Measurements from ENCODE around the gene NRN1L. TPM values are rescaled to one million over a fixed set of nuclear protein-coding genes. Genes with fewer than 3 reads are reported as not detected.

Gene NRN1L
- total RNA-seq: 1.0 TPM in 1 of 2 replicates, not detected in the other

GRCh38 chr16:67884684-67885083 lies at the start of gene NRN1L:
Gene NRN1L, plus strand, starts transcription at chr16:67884885. Its CDS starts 19 bp downstream, at chr16:67884904.

GRCh38 chr16:67841816-67842508 lies 42.7 kb upstream of the NRN1L start, which contains the start of gene THAP11:
Gene THAP11, plus strand, starts transcription at chr16:67842320. Its CDS starts 235 bp downstream, at chr16:67842555.

DNA sequence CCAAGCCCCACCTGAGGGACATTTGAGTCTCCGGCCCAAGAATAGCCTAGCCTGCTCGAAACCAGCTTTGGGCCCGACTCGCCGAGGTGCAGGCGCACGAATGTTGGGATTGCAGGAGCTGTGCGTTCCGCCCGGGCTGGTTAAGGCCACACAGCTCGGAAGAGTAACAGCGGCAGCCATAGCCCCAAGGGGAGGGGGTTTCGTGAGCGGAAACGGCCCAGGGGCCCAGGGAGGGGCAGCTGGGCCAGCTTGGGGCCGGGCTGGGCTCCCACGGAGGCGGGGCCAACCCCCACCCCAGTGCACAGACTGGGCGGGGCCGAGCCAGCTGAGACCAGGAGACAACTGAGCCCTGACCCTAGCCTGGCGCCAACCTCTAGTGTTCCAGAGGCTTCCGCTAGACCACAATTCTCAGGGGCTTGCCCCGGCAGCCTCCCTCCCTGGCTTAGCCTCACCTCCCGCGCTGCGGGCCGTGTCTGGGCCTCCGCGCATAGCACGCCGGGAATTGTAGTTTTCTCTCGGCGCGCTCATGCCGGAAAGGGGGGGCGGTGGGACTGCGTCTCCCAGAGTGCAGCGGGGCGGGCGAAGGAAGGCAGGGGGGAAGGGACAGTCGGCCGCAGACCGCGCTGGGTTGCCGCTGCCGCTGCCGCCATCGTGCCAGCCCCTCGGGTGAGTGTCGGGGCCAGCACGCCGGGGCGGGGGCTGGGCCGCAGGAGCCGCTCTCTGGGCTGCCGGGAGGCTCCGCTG lies 38.2 kb upstream of the NRN1L start, which contains the start of gene NUTF2:
Gene NUTF2 (plus strand): TSS at position 614 of the 744 bp plus-strand sequence. CDS start 18,198 bp downstream, outside the sequence.

GRCh38 chr16:67847064-67847861 lies 37.4 kb upstream of the NRN1L start, which contains the start of gene CENPT:
Gene CENPT, minus strand, starts transcription at chr16:67847693. Its CDS starts 13,834 bp downstream, at chr16:67833859.

DNA sequence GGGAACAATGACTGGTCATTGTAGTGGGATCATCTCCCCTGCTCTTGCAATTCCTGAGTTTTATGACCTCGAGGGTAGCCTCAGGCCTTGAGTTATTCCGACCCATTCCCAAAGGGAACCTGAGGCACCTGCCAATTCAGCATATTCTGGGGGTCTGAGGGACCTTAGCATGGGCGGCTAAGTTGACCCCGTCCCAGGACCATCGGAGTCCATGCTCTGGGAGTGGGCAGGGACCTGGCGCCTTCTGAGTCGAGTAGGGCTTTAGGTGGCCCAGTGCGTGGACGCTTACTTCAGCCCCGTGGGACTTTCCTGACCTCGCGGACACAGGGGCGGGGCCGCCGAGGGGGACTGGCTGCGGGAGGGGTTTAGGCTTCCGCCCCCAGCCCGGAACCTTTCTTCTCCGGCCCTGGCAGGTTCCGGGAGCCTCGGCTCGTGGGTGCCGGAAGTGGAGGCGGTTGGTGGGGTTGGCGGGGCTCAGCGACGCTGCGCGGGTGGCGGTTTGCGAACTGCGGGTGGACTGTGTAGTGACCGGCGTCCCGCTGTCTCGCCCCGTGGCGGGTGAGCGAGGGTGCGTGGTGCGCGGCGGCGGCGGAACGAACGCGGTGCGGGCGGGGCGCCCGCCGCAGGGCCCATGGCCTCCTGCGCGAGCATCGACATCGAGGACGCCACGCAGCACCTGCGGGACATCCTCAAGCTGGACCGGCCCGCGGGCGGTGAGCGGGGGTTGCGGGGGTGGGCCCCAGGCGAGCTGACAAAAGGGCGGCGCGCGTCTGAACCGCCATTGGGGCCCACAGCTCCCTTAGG lies 11.9 kb upstream of the NRN1L start, which contains the start of gene EDC4:
Gene EDC4 (plus strand): TSS at position 422 of the 804 bp plus-strand sequence. CDS start 210 bp downstream, at position 632.

DNA sequence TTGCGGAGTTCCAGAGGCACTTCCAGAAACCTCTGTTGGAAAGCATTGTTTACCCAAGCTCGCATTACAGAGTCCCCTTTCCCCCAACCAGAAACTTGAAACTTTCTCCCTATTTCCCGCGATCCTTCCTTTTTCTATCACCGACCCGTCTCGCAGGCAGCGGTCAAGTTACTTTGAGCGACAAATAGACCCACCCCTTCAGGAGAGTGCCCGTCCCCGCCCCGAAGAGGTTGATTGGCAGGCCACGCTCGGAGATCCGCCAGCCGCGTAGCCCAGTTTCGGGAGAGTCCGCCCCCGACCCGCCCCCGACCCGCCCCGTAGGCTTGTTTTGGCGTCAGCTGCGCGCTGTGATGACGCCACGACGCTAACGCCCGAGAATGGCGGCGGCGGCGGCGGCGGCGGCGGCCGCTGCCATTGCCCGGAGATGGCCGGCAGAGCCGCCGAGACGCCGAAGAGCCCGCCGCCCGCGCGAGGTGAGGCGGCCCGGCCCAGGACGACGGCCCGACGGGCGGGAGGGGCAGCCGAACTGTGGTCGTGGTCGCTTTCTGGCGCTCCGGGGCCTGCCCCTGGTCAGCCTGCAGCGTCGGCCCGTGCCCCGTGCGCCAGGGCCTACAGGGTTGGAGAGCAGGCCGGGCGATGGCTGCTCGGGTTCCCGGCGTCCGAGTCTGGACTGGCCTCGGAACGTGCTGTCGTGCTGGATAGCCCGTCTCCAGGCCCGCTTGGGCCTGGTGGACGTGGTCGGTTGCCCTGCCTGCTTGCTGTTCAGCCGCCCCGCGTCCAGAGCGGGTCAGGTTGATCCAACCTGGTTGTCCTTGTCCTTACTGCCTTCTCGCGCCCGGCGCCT lies 8.4 kb downstream of the NRN1L start, which contains the start of gene PSKH1:
Gene PSKH1 (plus strand): TSS at position 356 of the 844 bp plus-strand sequence. CDS start 15,496 bp downstream, outside the sequence.

DNA sequence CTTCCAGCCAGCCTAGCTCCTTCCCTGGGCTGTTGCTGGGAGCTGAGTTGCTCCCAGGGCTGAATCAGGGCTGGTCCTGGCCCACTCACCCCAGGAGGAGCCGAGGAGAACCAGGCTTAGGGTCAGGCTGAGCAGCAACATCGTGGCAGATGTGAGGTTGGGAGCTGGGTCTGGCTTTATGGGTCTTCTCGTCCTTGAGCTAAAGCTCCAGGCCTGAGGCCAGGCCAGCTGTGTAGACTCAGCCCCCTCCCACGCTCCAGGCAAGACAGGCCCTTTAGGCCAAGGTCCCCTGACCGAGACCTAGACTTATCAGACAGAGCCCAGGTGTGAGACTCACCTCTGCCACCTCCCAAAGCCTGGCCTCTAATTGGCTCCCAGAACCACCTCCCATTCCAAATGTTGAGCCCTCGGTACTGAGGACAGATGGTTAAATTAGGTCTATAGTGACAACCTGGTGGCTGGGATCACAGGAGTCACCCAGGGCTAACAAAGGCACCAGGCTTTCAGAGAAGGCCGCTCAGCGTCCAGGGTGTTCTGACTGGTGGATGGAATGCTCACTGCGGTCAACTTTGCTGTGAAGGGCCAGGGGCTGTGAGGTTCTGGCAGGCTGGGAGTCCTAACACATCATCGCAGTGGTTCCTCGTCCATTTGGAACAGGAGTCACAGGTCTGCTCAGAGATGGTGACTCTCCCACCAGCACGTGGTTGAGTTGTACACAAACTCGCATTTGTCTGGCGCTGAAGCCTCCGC lies 47.2 kb downstream of the NRN1L start, which contains the start of gene CTRL:
Gene CTRL (minus strand): TSS at position 151 of the 750 bp plus-strand sequence. CDS start 10 bp downstream, at position 141.

Small RNAs within 50 kb of the gene (small RNA-seq; reads per million reads assigned to genes)
- gene AC040162.2 (ENCODE audit: low replicate concordance): not detected
- gene NRN1L (ENCODE audit: low replicate concordance): not detected

Other genes starting within 250 kb of the NRN1L start
- gene CARMIL2, start 239.7 kb upstream of the NRN1L start, total RNA-seq: 0.43 and 0.44 TPM in 2 replicates
- gene ACD, start 224.6 kb upstream of the NRN1L start, total RNA-seq: 17.3 and 39.8 TPM in 2 replicates
- 1.3 and 1.5 TPM in 2 replicates for gene PARD6A, start 223.9 kb upstream of the NRN1L start, total RNA-seq
- gene ENKD1, start 218.1 kb upstream of the NRN1L start, total RNA-seq: 14.7 and 17.6 TPM in 2 replicates
- gene C16orf86, start 218.1 kb upstream of the NRN1L start, total RNA-seq: 2.3 and 3.5 TPM in 2 replicates
- 12.0 and 22.6 TPM in 2 replicates for gene GFOD2, start 165.6 kb upstream of the NRN1L start, total RNA-seq
- gene RANBP10, start 78.3 kb upstream of the NRN1L start, total RNA-seq: 6.4 and 7.7 TPM in 2 replicates
- 0.88 and 1.0 TPM in 2 replicates for gene TSNAXIP1, start 78.0 kb upstream of the NRN1L start, total RNA-seq
- gene THAP11, start 42.6 kb upstream of the NRN1L start, total RNA-seq: 26.0 and 39.4 TPM in 2 replicates
- gene NUTF2, start 38.0 kb upstream of the NRN1L start, total RNA-seq: 159 and 180 TPM in 2 replicates
- 21.4 and 52.3 TPM in 2 replicates for gene CENPT, start 37.2 kb upstream of the NRN1L start, total RNA-seq
- 61.1 and 85.3 TPM in 2 replicates for gene EDC4, start 11.8 kb upstream of the NRN1L start, total RNA-seq
- 18.6 and 23.9 TPM in 2 replicates for gene PSKH1, start 8.4 kb downstream of the NRN1L start, total RNA-seq
- 0.29 and 2.0 TPM in 2 replicates for gene CTRL, start 47.0 kb downstream of the NRN1L start, total RNA-seq
- 48.4 and 51.4 TPM in 2 replicates for gene PSMB10, start 52.0 kb downstream of the NRN1L start, total RNA-seq
- 6.4 and 10.7 TPM in 2 replicates for gene LCAT, start 59.2 kb downstream of the NRN1L start, total RNA-seq
- 97.5 and 105 TPM in 2 replicates for gene SLC12A4, start 83.8 kb downstream of the NRN1L start, total RNA-seq
- not detected in 2 replicates for gene DPEP3, start 95.6 kb downstream of the NRN1L start, total RNA-seq
- gene DPEP2, start 114.6 kb downstream of the NRN1L start, total RNA-seq: not detected in 2 replicates
- gene DPEP2NB, start 131.0 kb downstream of the NRN1L start, total RNA-seq: not detected in 2 replicates
- 11.2 and 15.3 TPM in 2 replicates for gene DDX28, start 138.3 kb downstream of the NRN1L start, total RNA-seq
- gene DUS2, start 138.4 kb downstream of the NRN1L start, total RNA-seq: 11.4 and 21.0 TPM in 2 replicates
- 19.7 and 34.5 TPM in 2 replicates for gene NFATC3, start 200.5 kb downstream of the NRN1L start, total RNA-seq